Stimulated activated CD4-positive, alpha-beta T cell treated with anti-CD3 and anti-CD28 coated beads, Interleukin-1b, Interleukin-23, amount 100 ng/mL, for 4 hours (primary cell): ENCODE measurements around the gene PMEPA1.

Source experiments
- DNase-seq, 2 donors: peaks; one replicate each; pipeline ENCODE4 v3.0.0-alpha.2; 2020; ENCODE audit warnings: low read depth in 2 of 2

The PMEPA1 gene

DNA sequence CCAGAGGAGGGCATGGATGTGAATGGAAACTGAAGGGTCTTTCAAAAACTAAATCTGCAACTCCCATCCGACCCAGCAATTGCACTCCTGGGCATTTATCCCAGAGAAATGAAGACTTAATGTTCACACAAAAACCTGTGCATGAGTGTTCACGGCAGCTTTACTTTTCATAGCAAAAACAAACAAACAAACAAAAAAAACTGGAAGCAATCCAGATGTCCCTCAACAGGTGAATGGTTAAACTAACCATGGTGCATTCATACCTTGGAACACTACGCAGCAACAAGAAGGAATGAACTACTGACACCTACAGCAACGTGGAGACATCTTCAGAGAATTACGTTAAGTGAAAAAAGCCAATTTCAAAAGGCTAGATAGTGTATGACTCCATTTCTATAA is 32.2 kb downstream of the PMEPA1 start:
- DNase-seq, result no peak

DNA sequence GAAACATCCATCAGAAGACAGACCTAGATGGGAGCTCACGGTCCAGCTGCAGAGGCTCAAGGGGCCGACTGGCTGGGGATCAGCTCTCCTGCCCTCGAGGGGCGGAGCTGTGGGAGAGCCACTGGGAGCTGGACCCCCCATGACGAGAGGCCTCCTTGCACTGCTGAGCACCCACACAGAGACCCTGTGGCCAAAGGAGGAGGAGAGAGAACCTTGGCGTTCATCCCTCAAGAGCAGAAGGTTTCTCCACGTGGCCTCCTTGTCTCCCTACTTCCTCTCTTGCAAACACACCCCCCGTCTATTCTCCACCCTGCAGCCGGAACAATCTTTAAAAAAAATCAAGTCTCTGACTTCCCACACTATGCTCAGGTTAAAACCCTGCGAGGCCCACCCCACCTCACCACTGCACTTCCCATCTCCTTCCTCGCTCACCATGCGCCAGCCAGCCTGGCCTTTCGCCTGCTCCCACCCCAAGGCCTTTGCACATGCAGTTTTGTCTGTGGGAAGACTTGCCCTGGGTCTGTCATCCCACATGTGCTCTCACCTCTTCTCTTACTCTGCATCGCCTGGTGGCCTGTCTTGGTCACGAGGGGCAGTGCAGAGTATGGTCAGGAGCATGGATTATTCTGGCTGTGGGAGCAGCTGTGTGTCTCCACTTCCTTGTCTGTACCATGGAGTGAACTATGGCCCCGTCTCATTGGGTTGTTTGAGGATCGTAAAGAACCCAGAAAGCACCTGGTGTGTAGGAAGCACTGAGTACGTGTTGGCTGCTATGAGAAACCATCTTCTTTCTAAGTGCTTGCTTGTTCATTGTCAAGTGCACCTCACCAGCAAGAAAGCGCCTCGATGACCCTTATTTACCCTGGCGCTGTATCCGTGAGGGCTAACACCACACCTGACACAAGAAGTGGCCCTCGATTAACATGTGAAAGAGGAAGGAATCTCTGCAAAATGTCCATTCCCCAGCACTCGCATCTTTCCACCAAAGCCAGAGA is 32.9 kb downstream of the PMEPA1 start:
- DNase-seq, result no peak

DNA sequence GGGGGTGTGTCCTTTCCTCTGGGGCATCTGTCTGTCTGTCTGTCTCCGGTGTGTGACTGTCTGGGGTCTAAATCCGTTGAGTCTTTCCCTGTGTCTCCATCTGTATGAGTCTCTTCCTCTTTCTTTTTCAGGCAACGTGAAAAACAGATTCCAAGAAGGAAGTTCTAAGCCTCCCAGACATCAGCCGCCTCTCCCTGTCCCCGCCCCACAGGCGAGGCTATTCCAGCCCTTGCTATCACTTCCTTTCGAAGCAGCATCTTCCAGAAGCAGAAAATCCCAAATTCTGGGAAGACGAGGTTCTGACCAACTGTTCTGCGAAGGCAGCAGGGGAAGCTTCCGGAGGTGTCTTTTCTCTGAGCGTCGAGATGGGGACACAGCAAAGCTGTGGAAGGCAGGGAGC is 34.0 kb downstream of the PMEPA1 start:
- no peak for DNase-seq

DNA sequence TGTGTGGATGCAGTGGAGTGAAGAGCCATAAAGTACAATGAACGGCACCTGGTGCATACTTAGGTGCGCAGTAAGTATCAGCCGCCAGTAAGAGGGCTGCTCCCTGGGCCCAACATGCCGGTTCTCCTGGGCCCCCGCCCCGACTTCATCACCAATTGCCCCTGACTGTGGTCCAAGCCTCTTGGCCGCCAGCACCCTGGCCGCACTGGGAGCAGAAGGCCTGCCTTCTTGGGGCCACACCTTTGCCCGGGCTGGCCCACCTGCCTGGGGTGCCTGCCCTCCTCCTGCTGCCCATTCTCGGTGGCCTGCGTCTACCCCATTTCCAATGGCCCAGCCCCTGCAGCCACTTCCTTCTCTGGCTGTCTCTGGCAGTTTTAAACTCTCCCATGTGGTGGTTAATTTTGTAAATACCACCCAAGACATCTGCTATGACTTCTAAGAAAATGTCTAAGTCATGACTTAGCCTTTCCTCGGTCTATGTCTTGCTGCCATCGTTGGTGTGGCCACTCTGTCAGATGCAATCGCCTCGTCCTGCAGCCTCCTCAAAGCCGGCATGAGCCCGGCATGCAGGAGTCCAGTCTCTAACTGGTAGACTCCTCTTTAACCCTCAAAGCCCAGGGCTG is 36.8 kb downstream of the PMEPA1 start:
- no peak for DNase-seq

DNA sequence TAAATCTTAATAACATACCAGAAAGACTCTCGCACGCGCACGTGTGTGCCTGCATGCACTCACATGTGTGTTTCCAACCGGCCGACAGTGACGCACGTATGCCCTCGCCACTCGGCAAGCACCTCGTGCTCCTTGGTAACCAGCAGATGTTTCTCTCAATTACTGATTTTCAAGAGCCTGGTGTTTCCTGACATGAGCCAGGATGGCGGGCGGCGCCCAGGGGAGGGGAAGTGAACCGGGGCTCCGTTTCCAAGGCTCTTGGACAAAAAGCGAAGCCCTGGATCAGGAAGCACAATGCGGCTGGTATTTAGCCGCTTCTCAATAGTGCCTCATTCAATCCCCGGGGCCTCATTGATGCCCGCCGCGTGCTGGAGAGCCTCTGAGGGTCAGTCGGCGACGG is 37.7 kb downstream of the PMEPA1 start:
- DNase-seq, result no peak

DNA sequence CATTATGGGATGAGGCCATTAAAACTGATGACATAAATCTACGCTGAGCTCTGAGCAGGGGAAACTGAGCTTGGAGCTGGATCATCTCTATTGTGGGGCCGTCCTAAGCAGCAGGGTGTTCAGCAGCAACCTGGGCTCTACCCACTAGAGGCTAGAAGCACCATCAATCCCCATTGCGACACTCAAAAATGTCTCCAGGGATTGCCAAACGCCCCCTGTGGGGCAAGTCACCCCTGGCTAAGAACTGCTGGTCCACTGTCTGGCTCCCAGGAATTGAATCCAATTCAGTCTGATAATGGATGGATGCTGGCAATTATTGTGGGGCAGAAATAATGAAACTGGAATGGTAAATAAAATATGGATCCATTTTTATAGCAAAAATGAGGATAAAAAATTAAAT is 38.2 kb downstream of the PMEPA1 start:
- DNase-seq, result no peak

DNA sequence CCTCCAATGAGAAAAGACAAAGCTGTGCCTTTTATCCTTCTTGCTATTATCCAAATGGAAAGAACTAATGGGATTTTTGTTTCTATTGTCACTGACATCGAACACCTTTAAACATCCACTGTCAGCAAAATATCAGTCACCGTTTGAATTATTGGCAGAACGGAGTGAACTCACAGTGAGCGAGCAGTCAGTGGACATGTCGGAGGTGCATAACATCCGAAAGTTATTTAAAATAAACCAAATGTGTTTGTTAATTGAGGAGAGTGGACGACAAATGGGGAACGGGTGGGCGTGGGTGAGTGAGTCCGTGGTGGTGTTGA is 38.8 kb downstream of the PMEPA1 start:
- no peak for DNase-seq

DNA sequence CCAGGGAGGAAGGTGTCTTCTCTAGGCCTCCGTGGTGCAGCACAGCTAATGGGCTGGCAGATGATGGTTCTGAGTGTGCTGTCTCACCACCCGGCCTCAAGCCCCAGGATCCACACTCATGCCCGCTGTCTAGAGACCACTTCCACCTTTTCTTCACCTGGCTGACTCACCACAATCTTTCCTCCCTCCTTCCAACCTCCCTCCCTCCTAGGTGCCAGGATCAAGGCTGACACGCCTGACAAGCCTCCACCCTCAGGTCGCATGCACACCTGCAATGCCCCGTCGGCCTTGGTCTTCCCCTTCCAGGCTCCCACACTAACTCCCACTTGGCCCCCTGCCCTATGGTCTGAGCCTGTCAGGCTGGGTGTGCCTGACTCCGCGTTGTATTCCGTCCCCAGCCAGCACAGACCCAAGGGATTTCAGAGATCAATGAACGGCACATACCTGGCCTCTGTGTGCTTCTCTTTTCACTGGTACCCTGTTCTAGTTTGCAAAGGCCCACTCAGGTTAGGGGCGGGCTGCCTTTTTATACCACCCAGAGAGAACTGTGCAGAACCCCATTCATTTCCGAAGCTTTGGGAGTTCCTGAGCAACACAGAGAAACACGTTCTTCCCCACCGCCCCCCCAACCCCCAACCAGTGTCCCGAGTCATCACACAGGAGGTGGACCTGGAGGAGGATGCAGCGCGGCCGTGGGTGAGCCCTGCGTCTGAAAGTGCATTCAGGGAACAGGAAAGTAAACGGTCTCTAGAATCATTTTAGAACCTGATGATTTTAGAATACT is 39.3 kb downstream of the PMEPA1 start:
- no peak for DNase-seq

DNA sequence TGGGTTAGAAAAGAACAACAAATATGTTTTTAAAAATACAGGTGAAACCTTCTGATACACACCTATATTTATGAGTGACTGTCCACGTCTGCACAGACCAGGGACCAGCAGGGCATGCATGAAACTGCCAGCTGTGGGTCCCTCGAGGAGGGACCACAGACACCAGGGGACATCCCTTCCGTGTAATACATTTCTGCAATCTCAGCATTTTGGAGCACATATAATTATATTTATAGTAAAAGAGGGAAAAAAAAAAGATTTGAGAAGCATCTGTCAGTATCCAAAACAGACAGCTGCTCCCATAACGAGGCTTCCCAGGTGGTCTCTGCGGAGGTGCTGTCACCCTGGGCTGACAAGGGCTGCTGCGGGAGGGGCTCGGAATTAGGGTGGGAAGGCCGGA is 40.2 kb downstream of the PMEPA1 start:
- DNase-seq, result no peak

DNA sequence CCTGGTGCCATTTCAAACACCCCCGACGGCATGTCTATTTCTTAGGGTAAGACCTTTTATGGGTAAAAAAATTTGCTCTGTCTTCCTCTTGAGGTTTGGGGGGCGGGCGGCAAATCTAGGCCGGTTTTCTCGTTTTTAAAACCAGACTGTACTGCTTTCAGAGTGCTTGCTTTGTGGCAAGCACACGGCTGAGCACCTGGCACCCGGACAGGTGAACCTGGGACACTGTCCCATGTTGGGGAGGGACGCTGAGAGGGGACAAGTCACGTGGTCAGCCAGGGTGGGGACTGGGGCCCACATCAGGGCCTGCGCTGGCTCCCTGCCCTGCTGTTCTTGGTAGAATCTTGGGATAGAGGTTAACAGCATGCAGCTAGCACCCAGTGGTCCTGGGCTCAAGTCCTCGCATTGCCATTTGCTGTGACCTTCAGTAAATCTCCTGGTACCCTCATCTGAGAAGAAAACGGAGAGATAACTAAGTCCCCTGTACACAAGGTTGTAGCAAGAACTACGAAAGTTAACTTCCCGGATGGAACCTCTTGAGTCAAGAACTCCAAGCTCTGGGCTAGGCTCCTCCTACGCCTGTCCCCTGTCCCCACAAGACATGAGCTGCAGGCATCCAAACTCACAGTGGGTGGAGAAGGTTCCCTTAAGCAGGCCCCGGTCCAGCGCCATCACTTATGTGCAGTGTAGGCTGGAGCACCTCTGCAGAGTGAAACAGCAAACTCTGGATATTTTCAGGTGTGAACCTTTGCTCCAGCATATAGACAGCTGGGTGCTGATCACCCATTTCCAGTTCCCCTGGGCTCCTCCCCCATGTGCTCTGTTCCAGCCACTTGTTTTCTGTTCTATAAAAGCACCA is 41.7 kb downstream of the PMEPA1 start:
- no peak for DNase-seq

DNA sequence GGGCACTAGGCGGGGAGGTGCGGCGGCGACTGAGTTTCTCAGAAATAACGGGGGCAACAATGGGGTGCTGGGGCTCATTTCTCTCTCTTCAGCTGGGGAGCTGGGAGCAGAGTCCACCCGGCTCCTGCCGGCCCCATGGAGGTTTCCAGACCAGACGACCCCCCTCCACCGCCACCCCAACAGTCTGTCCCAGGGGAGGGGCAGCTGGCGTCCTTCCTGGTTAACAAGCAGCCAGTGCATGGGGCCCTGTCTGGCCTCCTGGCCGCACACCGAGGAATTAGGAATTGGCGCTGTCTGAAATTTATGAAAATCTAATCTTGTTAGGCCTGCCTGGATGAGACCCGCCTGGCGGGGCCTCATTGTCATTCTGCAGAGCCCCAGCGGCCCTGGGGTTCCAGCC is 42.4 kb downstream of the PMEPA1 start:
- no peak for DNase-seq

DNA sequence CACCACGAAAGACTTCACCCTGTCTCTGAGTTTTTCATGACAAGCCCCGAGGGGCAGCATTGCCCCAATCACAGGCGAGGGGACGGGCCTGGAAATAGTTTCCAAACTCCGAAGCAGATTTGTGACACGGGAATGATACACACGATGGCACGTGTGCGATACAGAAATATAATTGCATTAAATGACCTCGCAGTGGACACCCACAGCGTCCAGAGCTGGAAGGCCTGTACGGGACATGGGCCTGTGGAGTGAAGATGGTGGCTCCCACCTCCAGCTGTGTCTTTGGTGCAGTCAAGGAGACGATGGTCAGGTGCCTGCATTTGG is 43.0 kb downstream of the PMEPA1 start:
- DNase-seq, result no peak

DNA sequence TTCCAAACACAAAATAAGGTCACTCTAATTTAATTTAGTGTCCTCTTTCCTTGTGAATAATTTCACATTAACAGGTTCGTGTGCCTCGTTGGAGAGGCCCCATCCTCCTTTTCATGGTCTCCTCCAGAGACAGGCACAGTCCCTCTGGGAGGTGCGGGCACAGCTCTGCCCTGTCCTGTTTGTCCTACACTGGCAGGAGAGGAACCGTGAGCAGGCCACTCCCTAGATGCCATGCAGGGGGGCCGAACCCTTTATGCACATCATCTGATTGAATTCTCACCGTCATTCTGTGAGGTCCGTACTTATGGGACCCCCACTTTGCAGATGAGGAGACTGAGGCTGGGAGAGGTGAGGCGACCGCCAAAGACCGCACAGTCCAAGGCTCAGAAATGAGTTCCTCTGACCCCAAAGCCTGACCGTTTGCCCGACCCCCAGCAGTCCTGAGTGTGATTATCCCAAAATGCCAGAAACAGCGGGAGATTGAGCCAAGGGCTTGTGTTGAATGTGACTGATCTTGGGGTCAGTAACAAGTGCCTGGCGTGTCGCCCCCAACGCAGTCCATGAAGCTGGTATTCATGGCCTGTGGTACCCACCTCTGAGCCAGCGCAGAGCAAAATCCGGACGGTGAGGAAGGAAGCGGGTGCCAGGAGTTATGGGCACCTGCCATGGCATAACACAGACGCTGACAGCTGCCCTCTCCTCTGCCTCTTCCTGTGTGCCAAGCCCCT is 43.5 kb downstream of the PMEPA1 start:
- no peak for DNase-seq

DNA sequence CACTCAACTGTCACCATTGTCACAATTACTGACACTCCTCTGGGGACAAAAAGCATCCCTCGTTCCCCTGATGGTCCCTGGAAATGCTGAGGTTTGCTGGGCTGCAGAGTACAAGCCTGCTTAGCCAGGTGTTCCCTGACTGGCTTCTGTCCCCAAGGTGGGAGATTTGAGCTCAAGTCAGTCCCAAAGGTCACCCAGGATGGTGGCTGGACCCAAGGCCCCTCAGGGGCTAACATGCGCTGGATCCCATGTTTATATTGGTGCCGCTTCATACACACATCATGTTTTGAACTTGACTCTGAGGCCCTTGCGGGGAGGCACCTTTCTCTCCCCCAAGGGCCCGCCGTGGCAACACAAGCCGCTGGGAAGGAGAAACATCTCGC is 44.2 kb downstream of the PMEPA1 start:
- DNase-seq, result no peak

DNA sequence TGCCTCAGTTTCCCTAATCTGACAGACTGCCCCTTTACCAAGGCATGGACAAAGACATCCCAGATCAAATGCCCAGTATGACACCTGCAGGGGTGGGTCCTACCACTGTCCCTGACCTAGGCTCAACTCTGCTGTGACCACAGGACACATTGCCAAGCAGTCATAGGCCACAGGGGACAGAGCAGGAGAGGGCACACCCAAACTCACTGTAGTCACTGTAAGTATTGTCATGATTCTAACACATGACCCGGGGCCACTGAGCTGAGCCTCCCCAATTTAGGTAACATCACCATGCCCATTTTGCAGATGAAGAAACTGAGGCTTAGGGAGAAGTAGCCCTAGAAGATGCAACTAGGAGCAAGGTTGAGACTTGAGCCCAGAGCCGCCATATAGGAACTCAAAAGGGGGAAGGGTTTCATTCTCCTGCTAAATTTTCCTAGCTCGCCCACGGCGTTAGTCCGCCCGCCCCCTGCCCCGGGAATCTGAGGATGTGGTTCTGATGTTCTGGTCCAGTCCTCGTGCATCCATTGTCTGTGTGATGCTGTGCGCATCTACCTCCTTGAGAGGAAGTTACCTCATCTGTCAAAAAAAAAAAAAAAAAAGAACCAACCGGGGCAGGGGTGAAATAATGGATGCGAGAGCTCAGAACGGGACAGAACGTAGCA is 44.8 kb downstream of the PMEPA1 start:
- no peak for DNase-seq

DNA sequence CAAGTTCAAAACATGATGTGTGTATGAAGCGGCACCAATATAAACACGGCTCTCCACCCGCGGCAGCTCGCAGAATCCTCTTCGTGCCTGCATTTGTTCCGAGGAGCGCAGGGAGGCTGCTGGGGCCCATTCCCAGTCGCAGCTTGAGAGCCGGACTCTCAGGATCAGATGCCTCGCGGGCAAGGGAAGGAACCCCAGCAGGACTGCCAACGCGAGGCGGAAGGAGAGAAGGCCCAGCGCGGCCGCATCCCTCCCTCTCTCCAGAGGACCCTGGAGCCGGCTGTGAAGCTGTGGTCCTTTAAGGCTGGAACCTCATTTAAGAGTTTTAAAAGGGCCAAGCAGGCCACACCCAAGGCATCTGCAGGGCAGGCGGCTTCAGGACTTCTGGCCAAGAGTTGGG is 45.3 kb downstream of the PMEPA1 start:
- DNase-seq, result no peak

DNA sequence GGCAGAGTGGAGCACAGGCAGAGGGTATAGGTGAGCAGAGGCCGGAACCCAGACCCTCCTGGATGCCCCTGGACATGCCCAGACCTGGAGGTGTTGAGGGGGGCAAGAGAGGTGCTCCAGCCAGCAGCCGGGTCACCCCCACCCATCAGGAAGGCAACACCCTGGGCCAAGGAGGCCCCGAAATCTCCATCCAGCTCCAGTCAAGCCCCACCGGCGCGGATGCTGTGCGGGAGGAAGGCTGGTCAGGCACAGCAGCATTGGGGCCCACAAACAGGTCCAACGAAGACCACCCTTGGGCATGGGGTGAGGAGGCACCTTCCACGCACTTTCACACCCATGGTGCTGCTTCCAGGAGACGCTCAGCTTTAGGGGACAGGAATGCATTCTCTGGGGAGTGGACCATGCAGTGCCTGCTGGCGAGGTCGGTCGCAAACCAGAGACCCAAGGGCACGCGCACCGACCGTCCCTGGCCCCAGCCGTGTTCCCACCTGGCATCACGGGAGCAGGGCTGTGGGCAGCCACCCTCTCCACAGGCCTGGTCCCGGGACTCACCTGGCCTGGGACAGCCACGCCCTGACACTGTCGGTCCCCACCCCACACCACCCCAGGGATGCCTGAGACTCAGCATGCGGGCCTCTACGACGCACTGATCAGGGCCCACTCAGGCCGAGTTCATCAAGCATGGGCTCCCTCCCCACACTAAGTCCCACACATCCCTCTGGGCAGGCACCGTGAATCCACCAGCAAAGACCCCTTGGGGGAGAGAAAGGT is 45.9 kb downstream of the PMEPA1 start:
- no peak for DNase-seq

DNA sequence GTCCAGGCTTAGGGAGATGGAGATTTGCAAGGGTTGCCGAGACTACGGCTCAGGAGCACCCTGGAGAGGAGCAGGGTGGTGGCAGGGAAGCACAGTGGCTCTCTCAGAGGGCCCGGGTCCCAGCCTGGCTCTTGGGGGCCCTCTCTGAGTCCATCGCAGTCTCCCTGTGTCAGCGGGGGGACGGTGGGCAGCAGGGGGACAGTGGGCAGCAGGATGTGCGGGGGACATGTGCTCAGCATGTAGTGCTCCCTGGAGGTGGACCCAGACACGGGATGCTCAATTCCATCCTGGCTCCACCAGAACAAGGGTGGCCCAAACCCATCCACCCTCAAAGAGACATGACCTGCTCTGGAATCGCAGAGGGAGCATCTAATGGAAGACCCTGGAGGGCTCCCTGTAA is 46.6 kb downstream of the PMEPA1 start:
- DNase-seq, result no peak

DNA sequence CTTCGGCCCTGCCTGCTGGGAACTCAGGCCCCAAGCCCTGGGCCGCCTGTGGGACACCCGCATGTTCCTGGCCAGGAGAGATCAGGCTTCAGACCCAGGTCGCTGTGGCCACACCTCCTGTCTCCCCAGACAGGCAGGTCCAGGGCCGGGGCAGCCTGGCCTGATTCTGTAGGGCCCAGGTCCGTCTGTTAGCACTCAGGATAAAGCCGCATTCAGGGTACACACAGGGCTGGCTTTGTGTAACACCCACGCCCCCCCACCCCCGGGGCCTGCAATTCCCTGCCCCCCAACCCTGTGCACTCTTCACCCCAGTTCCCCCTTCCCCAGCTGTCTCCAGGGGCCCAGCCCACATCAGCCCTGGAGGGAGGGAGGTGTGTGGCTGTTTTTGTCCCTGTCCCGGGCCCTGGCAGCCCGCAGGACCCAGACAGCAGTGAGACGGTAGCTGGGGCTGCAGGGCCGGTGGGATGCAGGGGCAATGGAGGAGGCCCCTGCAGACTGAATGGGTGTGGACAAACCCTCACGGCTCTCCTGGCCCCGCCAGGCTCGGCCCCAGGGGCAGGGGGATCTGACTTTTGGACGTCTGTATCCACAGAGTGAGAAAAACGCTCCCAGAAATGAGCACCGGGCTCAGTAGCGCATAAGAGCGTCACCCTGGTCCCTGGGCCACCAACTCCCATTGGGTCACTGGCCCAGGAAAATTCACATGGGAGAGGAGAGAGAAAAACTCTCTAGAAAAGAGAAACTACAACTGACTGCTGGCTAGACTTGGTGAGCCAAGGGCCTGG is 47.2 kb downstream of the PMEPA1 start:
- DNase-seq, result no peak
